A549 treated with dexamethasone at 1 μM for 4 hours (cell line): ENCODE results near the gene FICD. TPM values are rescaled to one million over a fixed set of nuclear protein-coding genes. Genes with fewer than 3 reads are reported as not detected.

Experiments used
- total RNA-seq: library from RNA; stranded (reverse); fragments of 200-300 nt; extraction: Qiagen RNA extraction; gene quantifications from 5 replicates; pipeline ENCODE4 v1.2.3, GENCODE V29; 2022

FICD gene
- total RNA-seq, result 2.5 to 3.4 TPM (median 2.9 TPM) in 5 replicates

GRCh38 chr12:108514973-108515814 is at the start of gene FICD:
Gene FICD (plus strand): TSS chr12:108515277. CDS start chr12:108516973, 1,696 bp downstream.

GRCh38 chr12:108560752-108561719 is 46.0 kb downstream of the FICD start, which contains the start of gene SART3:
Gene SART3 (minus strand): TSS chr12:108561173. CDS start chr12:108561154, 19 bp downstream.

GRCh38 chr12:108562348-108563135 is 47.5 kb downstream of the FICD start, which contains the start of gene ISCU:
Gene ISCU (plus strand): TSS chr12:108562596. CDS start chr12:108562623, 27 bp downstream.

Other genes with a start within 250 kb of the FICD start
- 0.02 to 0.11 TPM (median 0.05 TPM) in 3 of 5 replicates, not detected in the others for gene CMKLR1, start 176.0 kb upstream of the FICD start, total RNA-seq
- 36.1 to 41.3 TPM (median 40.3 TPM) in 5 replicates for gene SART3, start 45.9 kb downstream of the FICD start, total RNA-seq
- gene ISCU, start 47.3 kb downstream of the FICD start, total RNA-seq, result 84.3 to 110 TPM (median 91.6 TPM) in 5 replicates
- gene TMEM119, start 82.8 kb downstream of the FICD start, total RNA-seq, result 0.06 to 0.13 TPM (median 0.09 TPM) in 4 of 5 replicates, not detected in the other
- 0.82 to 1.2 TPM (median 0.99 TPM) in 5 replicates for gene SELPLG, start 118.6 kb downstream of the FICD start, total RNA-seq
- gene CORO1C, start 216.2 kb downstream of the FICD start, total RNA-seq, result 151 to 193 TPM (median 177 TPM) in 5 replicates